Stimulated activated memory B cell treated with anti-CD40 and anti-IgM and Interleukin-4, amounts not matched to agents 10 μg/mL and 1 μg/mL and 100 μg/mL, for 72 hours (primary cell): ENCODE data around the gene FOXF2.

ENCODE experiments used
- ATAC-seq: fragments of 150-1000 bp; cut with Tn5 transposase; 2 replicates; pipeline ENCODE4 v1.10.0; 2021
- H3K27ac Mint-ChIP-seq: one replicate; pipeline ENCODE4 v1.8.0; 2022; ENCODE audit warnings: mild to moderate bottlenecking, mixed read lengths
- H3K27me3 Mint-ChIP-seq: one replicate; pipeline ENCODE4 v1.8.0; 2022; ENCODE audit warnings: mixed read lengths
- H3K36me3 Mint-ChIP-seq: one replicate; pipeline ENCODE4 v1.8.0; 2022; ENCODE audit warnings: mixed read lengths
- H3K4me1 Mint-ChIP-seq: one replicate; pipeline ENCODE4 v1.8.0; 2022; ENCODE audit warnings: mixed read lengths
- H3K4me3 Mint-ChIP-seq: one replicate; pipeline ENCODE4 v1.8.0; 2022; ENCODE audit warnings: mild to moderate bottlenecking, moderate library complexity, mixed read lengths
- H3K9me3 Mint-ChIP-seq: one replicate; pipeline ENCODE4 v1.8.0; 2022; ENCODE audit warnings: mixed read lengths

Gene FOXF2

DNA sequence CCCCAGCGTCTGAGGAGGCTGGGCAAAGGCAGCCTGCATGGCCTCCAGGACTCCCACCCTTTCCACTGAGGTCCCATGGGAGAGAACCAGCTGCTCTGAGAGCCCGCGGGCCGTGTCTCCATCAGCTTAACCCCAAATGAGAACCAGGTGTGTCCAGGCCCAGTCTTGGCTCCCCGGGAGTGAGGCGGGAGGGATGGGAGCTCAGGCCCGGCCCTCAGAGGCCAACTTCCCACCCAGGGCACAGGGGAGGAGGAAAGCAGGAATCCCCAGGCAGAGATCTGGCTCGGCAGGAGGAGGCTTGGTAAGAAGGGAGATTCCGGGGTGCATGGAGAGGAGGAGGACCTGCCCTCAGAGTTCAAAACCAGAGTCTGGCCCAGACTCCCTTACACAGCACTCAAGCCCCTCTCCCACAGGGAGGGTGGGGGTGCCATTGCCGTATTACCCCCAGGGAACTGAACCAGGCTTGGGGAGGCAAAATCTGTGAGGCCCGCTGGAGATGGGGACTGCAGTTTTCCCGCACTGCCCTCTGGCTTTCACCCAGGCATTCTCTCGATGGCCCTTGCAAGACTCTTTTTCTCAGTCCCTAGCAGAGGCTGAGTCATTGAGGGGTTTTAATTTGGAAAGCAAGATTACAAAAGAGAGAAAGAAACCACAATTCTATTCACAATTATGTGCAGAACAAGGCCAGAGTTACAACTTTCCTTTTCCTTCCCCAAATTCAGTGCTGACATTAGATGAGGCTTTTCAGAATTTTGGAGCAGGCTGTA is 17.1 kb downstream of the FOXF2 start:
- Mint-ChIP-seq H3K36me3 (no peaks in the 10 kb centered on the region), H3K4me1 (no peaks in the 10 kb centered on the region), H3K27me3 (peaks cover 16% of the 10 kb centered on the region), H3K4me3 (no peak overlapping the region), H3K27ac (no peak overlapping the region), H3K9me3 (no peaks in the 10 kb centered on the region)
- no peak for ATAC-seq

GRCh38 chr6:1407499-1407990 is 18.2 kb downstream of the FOXF2 start:
- Mint-ChIP-seq H3K4me3 (no peak overlapping the region), H3K9me3 (no peaks in the 10 kb centered on the region), H3K36me3 (no peaks in the 10 kb centered on the region), H3K27me3 (peaks cover 16% of the 10 kb centered on the region), H3K27ac (no peak overlapping the region), H3K4me1 (no peaks in the 10 kb centered on the region)
- ATAC-seq = no peak

DNA sequence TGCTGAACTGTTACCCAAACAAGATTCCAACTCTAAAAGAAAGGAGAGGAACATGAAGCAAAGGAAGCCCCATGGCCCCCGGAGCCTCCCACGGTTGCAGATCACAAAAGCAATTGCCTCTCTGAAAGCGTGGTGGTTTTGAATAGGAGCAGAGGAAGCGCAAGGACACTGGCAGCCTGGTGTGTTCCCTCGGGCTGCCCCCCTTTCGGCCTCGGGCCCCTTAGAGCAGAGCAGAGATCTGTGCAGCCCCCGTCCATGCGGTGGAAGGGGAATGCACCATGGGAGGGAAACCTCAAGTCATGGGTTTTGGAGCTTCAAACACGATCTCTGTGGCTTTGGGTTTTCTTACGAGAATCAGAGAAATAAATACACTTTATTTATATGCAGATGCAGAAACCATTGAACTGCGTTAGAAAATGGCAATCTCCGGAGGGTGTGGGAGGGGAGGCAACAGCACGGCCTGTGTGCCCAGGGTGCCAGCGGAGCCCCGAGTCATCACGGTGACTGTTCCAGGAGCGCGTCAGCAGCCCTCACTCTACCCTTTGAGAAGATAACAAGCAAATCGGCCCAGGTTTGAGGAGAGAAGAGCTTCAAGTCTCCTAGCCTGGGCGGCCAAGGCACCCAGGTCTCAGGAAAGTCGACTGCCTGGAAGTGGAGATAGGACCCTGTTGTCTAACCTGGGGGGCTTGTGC is 20.5 kb downstream of the FOXF2 start:
- no peak overlapping the region for H3K27ac Mint-ChIP-seq
- H3K4me1 Mint-ChIP-seq = no peaks in the 10 kb centered on the region
- no peaks in the 10 kb centered on the region for H3K9me3 Mint-ChIP-seq
- H3K27me3 Mint-ChIP-seq = peaks cover 16% of the 10 kb centered on the region
- no peak for ATAC-seq
- H3K4me3 Mint-ChIP-seq = no peak overlapping the region
- H3K36me3 Mint-ChIP-seq = no peaks in the 10 kb centered on the region

DNA sequence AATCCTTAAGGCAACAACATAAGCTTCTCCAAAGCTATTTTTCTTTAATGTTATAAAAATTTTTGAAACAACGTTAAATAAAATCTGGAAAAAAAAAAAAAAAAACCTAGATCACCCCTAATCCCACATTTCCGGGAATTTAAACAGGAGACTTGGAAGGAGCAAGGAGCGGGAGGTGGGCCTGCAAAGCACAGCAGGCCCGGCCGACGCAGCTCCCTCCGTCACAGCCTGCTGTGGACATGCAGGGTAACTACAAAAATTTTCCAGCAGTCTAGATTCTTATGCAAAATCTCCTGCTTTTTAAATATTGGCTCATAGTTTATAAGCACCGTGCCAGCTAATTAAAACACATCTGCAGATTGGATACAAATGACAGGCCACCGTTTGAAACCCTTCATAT is 23.5 kb downstream of the FOXF2 start:
- H3K9me3 Mint-ChIP-seq = no peaks in the 10 kb centered on the region
- H3K27me3 Mint-ChIP-seq = peaks cover 25% of the 10 kb centered on the region
- ATAC-seq = no peak
- H3K36me3 Mint-ChIP-seq = no peaks in the 10 kb centered on the region
- no peaks in the 10 kb centered on the region for H3K4me1 Mint-ChIP-seq
- no peak overlapping the region for H3K4me3 Mint-ChIP-seq
- H3K27ac Mint-ChIP-seq = no peak overlapping the region

- Mint-ChIP-seq H3K4me3 (no peak overlapping the region), H3K4me1 (no peaks in the 10 kb centered on the region), H3K27me3 (peaks cover 11% of the 10 kb centered on the region), H3K27ac (no peak overlapping the region), H3K36me3 (no peaks in the 10 kb centered on the region), H3K9me3 (no peaks in the 10 kb centered on the region)
- ATAC-seq = no peak
These were observed 26.2 kb downstream of the FOXF2 start for GRCh38 chr6:1415416-1416063.

DNA sequence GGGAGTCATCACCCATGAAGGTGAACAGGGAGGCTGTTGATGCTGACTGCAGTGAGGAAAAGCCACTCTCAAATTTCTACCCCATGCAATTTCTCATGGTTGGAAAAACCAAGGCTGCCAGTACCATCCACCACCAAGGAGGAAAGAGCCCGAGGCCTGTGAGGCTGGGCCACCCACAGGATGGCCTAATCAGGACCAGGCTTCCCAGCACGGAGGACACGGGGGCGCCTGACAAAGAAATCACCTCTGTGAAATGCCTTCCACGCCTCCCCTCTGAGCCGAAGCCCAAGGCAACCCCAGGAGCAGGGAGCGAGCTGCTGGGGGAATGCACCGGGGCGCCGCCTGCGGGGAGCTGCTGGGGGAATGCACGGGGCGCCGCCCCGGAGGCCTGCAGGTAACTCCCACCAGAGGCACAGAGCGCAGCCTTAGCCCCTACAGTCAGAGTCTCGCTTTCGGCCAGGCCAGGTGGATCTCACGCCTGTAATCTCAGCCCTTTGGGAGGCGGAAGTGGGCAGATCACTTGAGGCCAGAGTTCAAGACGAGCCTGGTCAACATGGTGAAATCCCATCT is 26.9 kb downstream of the FOXF2 start:
- Mint-ChIP-seq H3K36me3 (no peaks in the 10 kb centered on the region), H3K27me3 (peaks cover 10% of the 10 kb centered on the region), H3K4me3 (no peak overlapping the region), H3K9me3 (peaks cover 4% of the 10 kb centered on the region), H3K4me1 (no peaks in the 10 kb centered on the region), H3K27ac (no peak overlapping the region)
- no peak for ATAC-seq

DNA sequence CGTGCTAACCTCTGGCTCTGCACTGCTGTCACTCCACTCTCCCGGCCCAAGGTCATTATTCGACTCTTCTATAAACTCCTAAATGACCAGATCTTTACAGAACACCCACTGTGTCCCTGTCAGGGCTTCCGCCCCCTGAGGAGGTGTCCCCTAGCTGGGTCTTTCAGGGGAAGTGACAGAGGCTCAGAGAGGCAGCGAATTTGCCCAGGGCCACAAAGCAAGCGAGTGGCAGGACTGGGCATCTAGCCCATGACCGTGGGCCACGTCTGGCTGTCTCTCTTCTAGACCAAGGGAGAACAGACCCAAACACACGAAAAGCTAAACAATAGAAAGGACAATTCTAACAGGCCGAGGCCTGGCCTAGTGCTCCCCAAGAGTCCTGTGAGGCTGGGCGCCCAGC is 27.4 kb downstream of the FOXF2 start:
- H3K4me3 Mint-ChIP-seq = no peak overlapping the region
- H3K27me3 Mint-ChIP-seq = peaks cover 10% of the 10 kb centered on the region
- peaks cover 4% of the 10 kb centered on the region for H3K9me3 Mint-ChIP-seq
- no peaks in the 10 kb centered on the region for H3K36me3 Mint-ChIP-seq
- ATAC-seq = no peak
- H3K27ac Mint-ChIP-seq = no peak overlapping the region
- H3K4me1 Mint-ChIP-seq = no peaks in the 10 kb centered on the region

DNA sequence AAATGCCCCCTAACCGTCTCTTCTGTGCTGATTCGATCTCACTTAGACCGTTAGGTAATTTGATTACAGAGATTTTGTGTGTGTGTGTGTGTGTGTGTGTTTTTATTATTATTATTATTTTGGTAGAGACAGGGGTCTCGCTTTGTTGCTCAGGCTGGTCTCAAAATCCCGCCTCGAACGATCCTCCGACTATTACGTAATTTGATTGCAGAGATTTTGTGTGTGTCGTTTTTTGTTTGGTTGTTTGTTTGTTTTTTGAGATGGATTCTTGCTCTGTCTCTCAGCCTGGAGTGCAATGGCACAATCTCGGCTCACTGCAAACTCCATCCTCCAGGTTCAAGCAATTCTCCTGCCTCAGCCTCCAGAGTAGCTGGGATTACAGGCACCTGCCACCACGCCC is 28.3 kb downstream of the FOXF2 start:
- H3K36me3 Mint-ChIP-seq = no peaks in the 10 kb centered on the region
- H3K4me1 Mint-ChIP-seq = no peaks in the 10 kb centered on the region
- peaks cover 15% of the 10 kb centered on the region for H3K27me3 Mint-ChIP-seq
- no peak for ATAC-seq
- H3K4me3 Mint-ChIP-seq = no peak overlapping the region
- peaks cover 4% of the 10 kb centered on the region for H3K9me3 Mint-ChIP-seq
- H3K27ac Mint-ChIP-seq = no peak overlapping the region

GRCh38 chr6:1418471-1419191 is 29.3 kb downstream of the FOXF2 start:
- Mint-ChIP-seq H3K4me3 (no peak overlapping the region), H3K9me3 (peaks cover 4% of the 10 kb centered on the region), H3K27me3 (peaks cover 24% of the 10 kb centered on the region), H3K36me3 (no peaks in the 10 kb centered on the region), H3K27ac (no peak overlapping the region), H3K4me1 (no peaks in the 10 kb centered on the region)
- ATAC-seq = no peak

DNA sequence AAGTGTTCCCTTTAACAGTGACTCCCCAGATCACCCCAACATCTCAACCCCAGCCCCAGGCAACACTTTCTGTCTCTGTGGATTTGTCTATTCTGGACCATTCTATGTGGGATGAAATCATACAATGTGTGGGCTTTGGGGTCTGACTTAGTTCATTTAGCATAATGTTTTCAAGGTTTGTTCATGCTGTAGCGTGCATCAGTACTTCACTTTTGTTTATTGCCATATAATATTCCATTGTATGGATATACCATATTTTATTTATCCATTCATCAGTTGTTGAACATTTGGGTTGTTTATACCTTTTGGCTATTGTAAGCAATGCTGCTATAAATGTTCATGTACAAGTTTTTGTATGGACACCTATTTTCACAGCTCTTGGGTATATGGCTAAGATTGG is 31.0 kb downstream of the FOXF2 start:
- Mint-ChIP-seq H3K4me1 (peaks cover 5% of the 10 kb centered on the region), H3K27ac (no peak overlapping the region), H3K9me3 (peaks cover 4% of the 10 kb centered on the region), H3K36me3 (no peaks in the 10 kb centered on the region), H3K27me3 (peaks cover 38% of the 10 kb centered on the region), H3K4me3 (no peak overlapping the region)
- no peak for ATAC-seq

DNA sequence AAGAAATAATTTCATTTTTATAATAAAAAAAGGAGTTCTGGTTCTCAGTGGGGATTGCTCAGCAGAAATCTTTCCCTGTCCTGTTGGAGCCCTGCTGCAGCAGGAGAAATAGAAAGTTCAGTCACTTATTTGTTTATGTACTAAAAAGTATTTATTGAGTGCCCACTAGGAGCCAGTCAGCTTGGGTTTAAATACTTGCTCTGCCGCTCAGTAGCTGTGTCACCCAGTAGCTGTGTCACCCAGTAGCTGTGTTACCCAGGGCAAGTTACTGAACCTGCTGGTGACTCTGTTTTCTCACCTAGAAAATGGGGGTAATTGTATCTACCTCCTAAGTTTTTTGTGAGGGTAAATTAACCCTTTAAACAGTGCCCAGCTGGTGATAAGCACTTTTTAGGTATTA is 32.9 kb downstream of the FOXF2 start:
- H3K9me3 Mint-ChIP-seq = peaks cover 4% of the 10 kb centered on the region
- H3K27ac Mint-ChIP-seq = no peak overlapping the region
- H3K4me3 Mint-ChIP-seq = no peak overlapping the region
- no peak for ATAC-seq
- peaks cover 5% of the 10 kb centered on the region for H3K4me1 Mint-ChIP-seq
- H3K27me3 Mint-ChIP-seq = peaks cover 50% of the 10 kb centered on the region
- H3K36me3 Mint-ChIP-seq = no peaks in the 10 kb centered on the region

GRCh38 chr6:1423578-1423977 is 34.2 kb downstream of the FOXF2 start:
- Mint-ChIP-seq H3K9me3 (peaks cover 4% of the 10 kb centered on the region), H3K27ac (no peak overlapping the region), H3K27me3 (peaks cover 49% of the 10 kb centered on the region), H3K4me1 (peaks cover 5% of the 10 kb centered on the region), H3K4me3 (no peak overlapping the region), H3K36me3 (no peaks in the 10 kb centered on the region)
- no peak for ATAC-seq

GRCh38 chr6:1424306-1424927 is 35.0 kb downstream of the FOXF2 start:
- no peak overlapping the region for H3K27ac Mint-ChIP-seq
- no peak overlapping the region for H3K4me3 Mint-ChIP-seq
- H3K36me3 Mint-ChIP-seq = no peaks in the 10 kb centered on the region
- H3K4me1 Mint-ChIP-seq = peaks cover 5% of the 10 kb centered on the region
- peak; percentile 51 for ATAC-seq
- H3K9me3 Mint-ChIP-seq = peaks cover 4% of the 10 kb centered on the region
- H3K27me3 Mint-ChIP-seq = peaks cover 49% of the 10 kb centered on the region

- no peak overlapping the region for H3K27ac Mint-ChIP-seq
These were observed 37.0 kb downstream of the FOXF2 start for GRCh38 chr6:1426416-1426815.

More at GRCh38 chr6:1426416-1426815, 37.0 kb downstream of the FOXF2 start:
- H3K36me3 Mint-ChIP-seq = no peaks in the 10 kb centered on the region
- peaks cover 54% of the 10 kb centered on the region for H3K27me3 Mint-ChIP-seq
- H3K4me1 Mint-ChIP-seq = peaks cover 5% of the 10 kb centered on the region
- no peak for ATAC-seq
- no peak overlapping the region for H3K4me3 Mint-ChIP-seq
- H3K9me3 Mint-ChIP-seq = no peaks in the 10 kb centered on the region
